DND-41 (cell line): ENCODE data around the gene CFHR5.

Experiments
- EZH2 ChIP-seq: IDR thresholded peaks from 3 replicates; pipeline ENCODE4 v1.6.1; 2012; ENCODE audit warnings: borderline replicate concordance, low read depth, mild to moderate bottlenecking, moderate library complexity, low read length, inconsistent platforms; ENCODE audit not compliant: severe bottlenecking
- TF ChIP-seq, protein P1 (sequence below): IDR thresholded peaks from 2 replicates; pipeline ENCODE4 v1.5.1; 2012; ENCODE audit warnings: borderline replicate concordance, low read length, moderate library complexity, mild to moderate bottlenecking; ENCODE audit not compliant: poor library complexity, severe bottlenecking; ENCODE audit errors: extremely low read depth

DNA sequence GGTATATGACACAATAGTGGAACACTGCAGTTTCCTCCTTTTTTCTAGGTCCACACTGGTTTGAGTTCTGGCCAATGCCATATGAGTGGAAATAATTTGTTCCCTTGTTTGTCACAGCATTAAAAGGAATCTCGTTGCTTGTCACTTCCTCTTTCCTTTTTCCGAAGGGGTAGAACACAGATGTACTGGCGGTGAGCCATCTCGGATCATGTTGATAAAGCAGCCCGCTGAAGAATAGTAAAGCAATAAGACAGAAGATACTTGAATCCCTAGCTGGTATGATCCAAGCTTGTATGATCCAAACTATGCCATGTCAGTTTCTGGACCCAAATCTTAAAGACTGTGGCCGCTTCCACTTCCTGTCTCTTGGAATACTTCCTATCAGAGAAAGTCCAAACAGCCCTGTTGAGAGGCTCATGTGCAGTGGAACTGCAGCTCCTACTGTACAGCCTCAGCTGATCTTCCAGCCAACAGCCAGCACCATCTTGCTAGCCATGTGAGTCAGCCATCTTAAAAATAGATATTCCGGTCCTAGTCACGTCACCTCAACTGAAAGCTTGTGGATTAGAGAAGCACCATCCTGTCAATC is 40.3 kb downstream of the CFHR5 start:
- TF ChIP-seq, protein P1, sequence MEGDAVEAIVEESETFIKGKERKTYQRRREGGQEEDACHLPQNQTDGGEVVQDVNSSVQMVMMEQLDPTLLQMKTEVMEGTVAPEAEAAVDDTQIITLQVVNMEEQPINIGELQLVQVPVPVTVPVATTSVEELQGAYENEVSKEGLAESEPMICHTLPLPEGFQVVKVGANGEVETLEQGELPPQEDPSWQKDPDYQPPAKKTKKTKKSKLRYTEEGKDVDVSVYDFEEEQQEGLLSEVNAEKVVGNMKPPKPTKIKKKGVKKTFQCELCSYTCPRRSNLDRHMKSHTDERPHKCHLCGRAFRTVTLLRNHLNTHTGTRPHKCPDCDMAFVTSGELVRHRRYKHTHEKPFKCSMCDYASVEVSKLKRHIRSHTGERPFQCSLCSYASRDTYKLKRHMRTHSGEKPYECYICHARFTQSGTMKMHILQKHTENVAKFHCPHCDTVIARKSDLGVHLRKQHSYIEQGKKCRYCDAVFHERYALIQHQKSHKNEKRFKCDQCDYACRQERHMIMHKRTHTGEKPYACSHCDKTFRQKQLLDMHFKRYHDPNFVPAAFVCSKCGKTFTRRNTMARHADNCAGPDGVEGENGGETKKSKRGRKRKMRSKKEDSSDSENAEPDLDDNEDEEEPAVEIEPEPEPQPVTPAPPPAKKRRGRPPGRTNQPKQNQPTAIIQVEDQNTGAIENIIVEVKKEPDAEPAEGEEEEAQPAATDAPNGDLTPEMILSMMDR: no peak
- TF ChIP-seq EZH2: no peak
